A549 (cell line): ENCODE data around the gene ADORA1.

ENCODE experiments used
- POLR2A ChIP-seq: IDR thresholded peaks from 2 replicates; pipeline ENCODE4 v1.6.1; 2012; ENCODE audit warnings: mild to moderate bottlenecking, low read length
- TF ChIP-seq, protein P1 (sequence below): fragments of >200 bp; sonication (Bioruptor Twin); formaldehyde crosslinking; IDR thresholded peaks from 3 replicates; pipeline ENCODE4 v1.5.1; 2016
- TF ChIP-seq, protein P2 (sequence below): fragments of 200-600 bp; sonication (generic); IDR thresholded peaks from 2 replicates; pipeline ENCODE4 v1.6.1; 2016; ENCODE audit warnings: antibody characterized with exemption, mild to moderate bottlenecking, moderate library complexity

DNA sequence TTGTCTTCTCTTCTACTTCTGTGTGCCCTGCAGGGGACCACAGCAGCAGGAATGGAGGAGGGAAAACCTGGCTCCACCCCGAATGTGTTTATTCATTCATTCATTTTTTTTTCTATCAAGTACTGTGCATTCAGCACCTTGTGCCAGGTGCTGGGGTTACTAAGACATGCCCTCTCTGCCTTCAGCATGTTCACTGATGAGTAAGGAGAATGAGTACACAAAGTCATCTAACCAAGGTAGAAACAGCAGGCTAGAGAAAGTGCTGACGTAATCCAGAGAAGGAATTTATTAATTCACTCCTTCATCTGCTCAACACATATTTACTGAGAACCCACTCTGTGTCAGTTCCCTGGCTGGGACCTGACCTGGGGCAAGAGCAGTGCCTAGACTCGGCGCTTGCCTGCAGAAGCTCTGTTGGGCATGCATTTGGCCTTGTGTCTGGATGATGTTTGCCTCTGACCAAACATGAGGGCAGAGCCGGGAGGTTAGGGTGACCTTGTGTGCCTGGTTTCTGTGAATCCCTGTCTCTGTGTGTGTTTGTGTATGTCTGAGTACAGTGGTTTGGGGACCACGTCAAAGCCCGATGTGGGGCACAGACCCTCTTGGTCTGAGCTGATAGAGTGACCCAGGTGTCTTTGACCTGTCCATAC lies 38.4 kb upstream of the ADORA1 start:
- no peak for TF ChIP-seq POLR2A
- TF ChIP-seq, protein P1, sequence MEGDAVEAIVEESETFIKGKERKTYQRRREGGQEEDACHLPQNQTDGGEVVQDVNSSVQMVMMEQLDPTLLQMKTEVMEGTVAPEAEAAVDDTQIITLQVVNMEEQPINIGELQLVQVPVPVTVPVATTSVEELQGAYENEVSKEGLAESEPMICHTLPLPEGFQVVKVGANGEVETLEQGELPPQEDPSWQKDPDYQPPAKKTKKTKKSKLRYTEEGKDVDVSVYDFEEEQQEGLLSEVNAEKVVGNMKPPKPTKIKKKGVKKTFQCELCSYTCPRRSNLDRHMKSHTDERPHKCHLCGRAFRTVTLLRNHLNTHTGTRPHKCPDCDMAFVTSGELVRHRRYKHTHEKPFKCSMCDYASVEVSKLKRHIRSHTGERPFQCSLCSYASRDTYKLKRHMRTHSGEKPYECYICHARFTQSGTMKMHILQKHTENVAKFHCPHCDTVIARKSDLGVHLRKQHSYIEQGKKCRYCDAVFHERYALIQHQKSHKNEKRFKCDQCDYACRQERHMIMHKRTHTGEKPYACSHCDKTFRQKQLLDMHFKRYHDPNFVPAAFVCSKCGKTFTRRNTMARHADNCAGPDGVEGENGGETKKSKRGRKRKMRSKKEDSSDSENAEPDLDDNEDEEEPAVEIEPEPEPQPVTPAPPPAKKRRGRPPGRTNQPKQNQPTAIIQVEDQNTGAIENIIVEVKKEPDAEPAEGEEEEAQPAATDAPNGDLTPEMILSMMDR = no peak
- TF ChIP-seq, protein P2, sequence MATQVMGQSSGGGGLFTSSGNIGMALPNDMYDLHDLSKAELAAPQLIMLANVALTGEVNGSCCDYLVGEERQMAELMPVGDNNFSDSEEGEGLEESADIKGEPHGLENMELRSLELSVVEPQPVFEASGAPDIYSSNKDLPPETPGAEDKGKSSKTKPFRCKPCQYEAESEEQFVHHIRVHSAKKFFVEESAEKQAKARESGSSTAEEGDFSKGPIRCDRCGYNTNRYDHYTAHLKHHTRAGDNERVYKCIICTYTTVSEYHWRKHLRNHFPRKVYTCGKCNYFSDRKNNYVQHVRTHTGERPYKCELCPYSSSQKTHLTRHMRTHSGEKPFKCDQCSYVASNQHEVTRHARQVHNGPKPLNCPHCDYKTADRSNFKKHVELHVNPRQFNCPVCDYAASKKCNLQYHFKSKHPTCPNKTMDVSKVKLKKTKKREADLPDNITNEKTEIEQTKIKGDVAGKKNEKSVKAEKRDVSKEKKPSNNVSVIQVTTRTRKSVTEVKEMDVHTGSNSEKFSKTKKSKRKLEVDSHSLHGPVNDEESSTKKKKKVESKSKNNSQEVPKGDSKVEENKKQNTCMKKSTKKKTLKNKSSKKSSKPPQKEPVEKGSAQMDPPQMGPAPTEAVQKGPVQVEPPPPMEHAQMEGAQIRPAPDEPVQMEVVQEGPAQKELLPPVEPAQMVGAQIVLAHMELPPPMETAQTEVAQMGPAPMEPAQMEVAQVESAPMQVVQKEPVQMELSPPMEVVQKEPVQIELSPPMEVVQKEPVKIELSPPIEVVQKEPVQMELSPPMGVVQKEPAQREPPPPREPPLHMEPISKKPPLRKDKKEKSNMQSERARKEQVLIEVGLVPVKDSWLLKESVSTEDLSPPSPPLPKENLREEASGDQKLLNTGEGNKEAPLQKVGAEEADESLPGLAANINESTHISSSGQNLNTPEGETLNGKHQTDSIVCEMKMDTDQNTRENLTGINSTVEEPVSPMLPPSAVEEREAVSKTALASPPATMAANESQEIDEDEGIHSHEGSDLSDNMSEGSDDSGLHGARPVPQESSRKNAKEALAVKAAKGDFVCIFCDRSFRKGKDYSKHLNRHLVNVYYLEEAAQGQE = no peak
